ENCODE results near the gene CNTN1. TPM values are rescaled to one million over a fixed set of nuclear protein-coding genes. Genes with fewer than 3 reads are reported as not detected.

The CNTN1 gene
- total and polyA plus RNA-seq, 10 of the 15 experiments (the other 5 are each of a cell fraction or from before 2014, with no cell fraction given) = 0.06 to 0.14 TPM; not detected in 8

DNA sequence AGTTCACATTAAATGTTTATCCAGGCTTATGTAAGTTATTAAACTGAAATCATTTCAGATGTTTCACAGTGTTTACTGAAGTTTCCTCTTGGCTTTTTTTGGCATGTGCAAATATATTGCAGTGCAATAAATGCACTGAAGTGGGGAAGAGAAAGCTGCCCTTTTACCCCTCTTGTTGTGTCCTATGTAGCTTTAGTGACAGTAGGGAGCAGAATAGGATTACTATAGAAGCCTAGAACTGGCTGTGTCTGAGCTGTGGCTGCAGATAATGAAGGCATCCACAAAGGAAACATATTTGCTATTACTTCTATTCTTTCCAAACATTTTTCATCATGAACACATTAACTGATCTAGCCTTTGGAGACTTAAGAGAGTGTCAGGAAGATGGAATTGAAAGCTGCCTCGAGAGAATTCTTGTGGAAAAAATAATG, 24.1 kb upstream of the CNTN1 start (continued):
- TF ChIP-seq ZNF592 (IDR thresholded peaks at IDR 0.05) = no peak

GRCh38 chr12:40672741-40673271, 19.4 kb upstream of the CNTN1 start:
- H3K27ac ChIP-seq (ENCODE audit: control insufficient read depth, insufficient read depth) = no peak overlapping the region
- DNase-seq (ENCODE audit: low read depth, low spot score) = no peak
- no peak for ATAC-seq
- FAIRE-seq = peak; percentile 13
- CTCF ChIA-PET = interaction anchor here (0.7 kb wide), 1 partner anchor 297 kb away, joined by 3 read pairs; no protein-coding TSS in a partner anchor
- no peaks in the 10 kb centered on the region for H3K9me3 ChIP-seq (replicated peaks; ENCODE audit: control insufficient read depth, insufficient read depth, low read length)
- TF ChIP-seq, protein P1, sequence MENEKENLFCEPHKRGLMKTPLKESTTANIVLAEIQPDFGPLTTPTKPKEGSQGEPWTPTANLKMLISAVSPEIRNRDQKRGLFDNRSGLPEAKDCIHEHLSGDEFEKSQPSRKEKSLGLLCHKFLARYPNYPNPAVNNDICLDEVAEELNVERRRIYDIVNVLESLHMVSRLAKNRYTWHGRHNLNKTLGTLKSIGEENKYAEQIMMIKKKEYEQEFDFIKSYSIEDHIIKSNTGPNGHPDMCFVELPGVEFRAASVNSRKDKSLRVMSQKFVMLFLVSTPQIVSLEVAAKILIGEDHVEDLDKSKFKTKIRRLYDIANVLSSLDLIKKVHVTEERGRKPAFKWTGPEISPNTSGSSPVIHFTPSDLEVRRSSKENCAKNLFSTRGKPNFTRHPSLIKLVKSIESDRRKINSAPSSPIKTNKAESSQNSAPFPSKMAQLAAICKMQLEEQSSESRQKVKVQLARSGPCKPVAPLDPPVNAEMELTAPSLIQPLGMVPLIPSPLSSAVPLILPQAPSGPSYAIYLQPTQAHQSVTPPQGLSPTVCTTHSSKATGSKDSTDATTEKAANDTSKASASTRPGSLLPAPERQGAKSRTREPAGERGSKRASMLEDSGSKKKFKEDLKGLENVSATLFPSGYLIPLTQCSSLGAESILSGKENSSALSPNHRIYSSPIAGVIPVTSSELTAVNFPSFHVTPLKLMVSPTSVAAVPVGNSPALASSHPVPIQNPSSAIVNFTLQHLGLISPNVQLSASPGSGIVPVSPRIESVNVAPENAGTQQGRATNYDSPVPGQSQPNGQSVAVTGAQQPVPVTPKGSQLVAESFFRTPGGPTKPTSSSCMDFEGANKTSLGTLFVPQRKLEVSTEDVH (IDR thresholded peaks at IDR 0.05; ENCODE audit: low read depth, partially characterized antibody) = no peak
- TF ChIP-seq TCF12 (IDR thresholded peaks at IDR 0.05; ENCODE audit: low read depth, low read length) = no peak
- TF ChIP-seq FOXK2 (IDR thresholded peaks at IDR 0.05) = no peak
- intact Hi-C loops (cut with micrococcal nuclease; ENCODE audit: unreplicated experiment) (no loop called here), in situ Hi-C loops (cut with MboI) (no loop called here)
- no peaks in the 10 kb centered on the region for H3K36me3 ChIP-seq (ENCODE audit: control insufficient read depth in 2 of 2, insufficient read depth in 2 of 2, low read length in 1 of 2)
- RAD21 ChIA-PET (ENCODE audit: unreplicated experiment) = no interaction called here
- SMC1A ChIA-PET (ENCODE audit: uncharacterized antibody, unreplicated experiment) = no interaction called here
- no peaks in the 10 kb centered on the region for H3K27me3 ChIP-seq (replicated peaks in 1 of 2; ENCODE audit: control insufficient read depth in 2 of 2, insufficient read depth in 2 of 2, low read length in 1 of 2)
- no peak overlapping the region for H2AFZ ChIP-seq (ENCODE audit: control insufficient read depth, low read depth, low read length)
- no peaks in the 10 kb centered on the region for H4K20me1 ChIP-seq (ENCODE audit: control insufficient read depth, insufficient read depth)
- no peak overlapping the region for H3K4me3 ChIP-seq
- no peaks in the 10 kb centered on the region for H3K4me1 ChIP-seq (ENCODE audit: control insufficient read depth, insufficient read depth, low read length)
- POLR2A ChIA-PET = no interaction called here
- no peak overlapping the region for H3K4me2 ChIP-seq (ENCODE audit: control insufficient read depth, insufficient read depth)
- no peaks in the 10 kb centered on the region for H3K79me2 ChIP-seq (ENCODE audit: control insufficient read depth, insufficient read depth, low read length)
- H3K9ac ChIP-seq (ENCODE audit: control insufficient read depth, insufficient read depth, low read length) = no peak overlapping the region
- 3% methylated on average over 2 of the region's 2 CpGs for WGBS (ENCODE audit: insufficient coverage, insufficient replicate concordance, low lambda C conversion rate, missing lambda C conversion rate)
- BruUV-seq (replicated peaks) = no TSS peak
